Amniotic epithelial cell (primary cell): ENCODE results near the gene CTNS.
A peak's percentile ranks its signal among the peaks of the same experiment; 100 is the strongest.

Experiments
- DNase-seq: peaks from one replicate; pipeline ENCODE4 v3.0.0-alpha.2; 2010; ENCODE audit warnings: low read depth

CTNS gene

GRCh38 chr17:3636154-3636907 is at the start of gene CTNS, which contains the start of gene SHPK:
CTNS (plus strand) TSS chr17:3636760; CDS start chr17:3640207, 3,447 bp downstream.
SHPK (minus strand) TSS chr17:3636250; CDS start chr17:3636219, 31 bp downstream.
- peak; percentile 93 for DNase-seq

- no peak for DNase-seq
Observed at GRCh38 chr17:3589784-3590183, 46.8 kb upstream of the CTNS start.

- DNase-seq = no peak
Observed at GRCh38 chr17:3590231-3590630, 46.3 kb upstream of the CTNS start.

- DNase-seq = no peak
Observed at GRCh38 chr17:3590768-3591167, 45.8 kb upstream of the CTNS start.

GRCh38 chr17:3592216-3592860 is 44.2 kb upstream of the CTNS start:
- no peak for DNase-seq

GRCh38 chr17:3593384-3593783 is 43.2 kb upstream of the CTNS start:
- no peak for DNase-seq

- peak; percentile 94 for DNase-seq
Observed at GRCh38 chr17:3594051-3594800, 42.3 kb upstream of the CTNS start.

GRCh38 chr17:3594976-3595375 is 41.6 kb upstream of the CTNS start:
- peak; percentile 60 for DNase-seq

- no peak for DNase-seq
Observed at GRCh38 chr17:3596804-3597464, 39.6 kb upstream of the CTNS start.

GRCh38 chr17:3598078-3598477 is 38.5 kb upstream of the CTNS start:
- no peak for DNase-seq

- no peak for DNase-seq
Observed at GRCh38 chr17:3600529-3601205, 35.9 kb upstream of the CTNS start.

- DNase-seq = peak; percentile 16
Observed at GRCh38 chr17:3602499-3602898, 34.1 kb upstream of the CTNS start.

- peak; percentile 87 for DNase-seq
Observed at GRCh38 chr17:3603119-3603869, 33.3 kb upstream of the CTNS start.

GRCh38 chr17:3603870-3604259 is 32.7 kb upstream of the CTNS start:
- no peak for DNase-seq

GRCh38 chr17:3609689-3610088 is 26.9 kb upstream of the CTNS start:
- DNase-seq = no peak

- no peak for DNase-seq
Observed at GRCh38 chr17:3610523-3610922, 26.0 kb upstream of the CTNS start.

GRCh38 chr17:3613124-3613523 is 23.4 kb upstream of the CTNS start:
- DNase-seq = no peak

GRCh38 chr17:3615160-3615870 is 21.2 kb upstream of the CTNS start:
- DNase-seq = no peak

GRCh38 chr17:3621146-3621720 is 15.3 kb upstream of the CTNS start:
- no peak for DNase-seq
